ENCODE measurements around the gene RNF213. TPM values are rescaled to one million over a fixed set of nuclear protein-coding genes. Genes with fewer than 3 reads are reported as not detected.

The RNF213 gene
- total and polyA plus RNA-seq, 10 donors = 36.7 to 481 (median 337) TPM

DNA sequence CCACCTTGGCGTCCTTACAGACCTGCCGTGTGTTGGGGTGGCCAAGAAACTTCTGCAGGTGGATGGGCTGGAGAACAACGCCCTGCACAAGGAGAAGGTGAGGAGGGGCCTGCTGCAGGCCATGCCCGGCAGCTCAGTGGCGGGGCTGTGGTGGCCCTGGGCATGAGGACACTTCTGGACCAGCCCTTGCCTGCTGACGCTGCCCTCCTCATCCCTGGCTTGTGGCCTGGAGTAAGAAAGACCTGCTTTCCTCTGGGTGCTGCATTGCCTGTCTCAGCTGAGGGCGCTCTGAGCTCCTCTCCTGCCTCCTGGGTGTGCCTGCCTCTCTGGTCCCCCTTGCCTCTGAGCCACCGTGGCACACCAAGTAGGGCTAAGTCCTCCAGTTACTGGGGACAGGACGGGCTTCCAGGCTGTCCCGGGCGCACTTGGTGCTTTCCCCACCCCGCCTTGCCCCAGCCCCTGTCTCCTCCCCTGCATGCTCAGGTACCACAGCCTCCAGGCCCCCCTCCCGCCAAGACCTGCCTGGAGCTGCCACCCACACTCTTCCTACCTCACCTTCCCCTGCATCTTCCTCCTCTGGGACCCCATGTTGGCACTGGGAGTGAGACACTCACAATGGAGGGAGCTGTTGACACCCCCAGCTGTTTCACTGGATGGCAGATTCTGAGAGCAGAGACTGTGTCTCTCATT lies 163.0 kb downstream of the RNF213 start:
- Histone ChIP-seq H3K27me3 (replicated peaks in 1 of 7) (no peaks in the 10 kb centered on the region), H3K9me3 (no peaks in the 10 kb centered on the region), H3K4me1 (peaks cover 7 to 51% (median 31%) of the 10 kb centered on the region in 6 donors), H3K27ac (peak overlapping the region in 6 of 8 donors; percentile 29 to 67 (median 40)), H3K36me3 (peaks cover 0 to 25% (median 2%) of the 10 kb centered on the region in 6 donors), H3K4me3 (no peak overlapping the region)
- DNase-seq = no peak
- TF ChIP-seq, protein P1, sequence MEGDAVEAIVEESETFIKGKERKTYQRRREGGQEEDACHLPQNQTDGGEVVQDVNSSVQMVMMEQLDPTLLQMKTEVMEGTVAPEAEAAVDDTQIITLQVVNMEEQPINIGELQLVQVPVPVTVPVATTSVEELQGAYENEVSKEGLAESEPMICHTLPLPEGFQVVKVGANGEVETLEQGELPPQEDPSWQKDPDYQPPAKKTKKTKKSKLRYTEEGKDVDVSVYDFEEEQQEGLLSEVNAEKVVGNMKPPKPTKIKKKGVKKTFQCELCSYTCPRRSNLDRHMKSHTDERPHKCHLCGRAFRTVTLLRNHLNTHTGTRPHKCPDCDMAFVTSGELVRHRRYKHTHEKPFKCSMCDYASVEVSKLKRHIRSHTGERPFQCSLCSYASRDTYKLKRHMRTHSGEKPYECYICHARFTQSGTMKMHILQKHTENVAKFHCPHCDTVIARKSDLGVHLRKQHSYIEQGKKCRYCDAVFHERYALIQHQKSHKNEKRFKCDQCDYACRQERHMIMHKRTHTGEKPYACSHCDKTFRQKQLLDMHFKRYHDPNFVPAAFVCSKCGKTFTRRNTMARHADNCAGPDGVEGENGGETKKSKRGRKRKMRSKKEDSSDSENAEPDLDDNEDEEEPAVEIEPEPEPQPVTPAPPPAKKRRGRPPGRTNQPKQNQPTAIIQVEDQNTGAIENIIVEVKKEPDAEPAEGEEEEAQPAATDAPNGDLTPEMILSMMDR (IDR thresholded peaks at IDR 0.05 in 8 of 11, conservative IDR thresholded peaks at IDR 0.05 in 3 of 11) = no peak
- TF ChIP-seq POLR2AphosphoS5 (IDR thresholded peaks at IDR 0.05) (no peak), POLR2A (IDR thresholded peaks at IDR 0.05) (no peak)
- intact Hi-C loops (cut with DNase I; ENCODE audit: low total_unique reads) = loop anchor here (10.0 kb wide), 1 partner anchor 151 kb away; no protein-coding TSS in a partner anchor
- WGBS, 5 donors = 75 to 83% (median 79%) methylated on average over 8 to 13 of the region's 13 CpGs

DNA sequence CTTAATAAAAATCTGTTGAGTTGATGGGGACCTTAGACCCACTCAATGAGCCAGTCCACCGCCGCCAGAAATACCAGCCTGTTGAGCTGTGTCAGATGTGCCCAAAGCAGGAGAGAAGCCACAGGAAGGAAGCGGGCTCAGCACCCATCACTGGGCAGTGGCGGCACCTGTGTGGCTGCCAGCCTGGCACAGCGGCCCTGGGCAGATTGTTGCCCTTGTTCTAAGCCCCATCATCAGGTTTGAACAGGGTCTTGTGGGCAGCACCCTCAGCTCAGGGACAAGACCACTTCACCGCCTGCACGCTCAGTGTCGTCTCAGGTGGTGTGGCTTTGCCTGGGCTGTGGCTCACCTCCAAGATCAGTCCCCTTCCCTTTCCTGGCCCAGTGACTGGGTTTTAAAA lies 163.6 kb downstream of the RNF213 start:
- DNase-seq = no peak
- WGBS, 5 donors = 42 to 58% (median 51%) methylated on average over 6 to 8 of the region's 8 CpGs
- TF ChIP-seq POLR2A (IDR thresholded peaks at IDR 0.05) (no peak), POLR2AphosphoS5 (IDR thresholded peaks at IDR 0.05) (peak; percentile 14 to 39 (median 24))

DNA sequence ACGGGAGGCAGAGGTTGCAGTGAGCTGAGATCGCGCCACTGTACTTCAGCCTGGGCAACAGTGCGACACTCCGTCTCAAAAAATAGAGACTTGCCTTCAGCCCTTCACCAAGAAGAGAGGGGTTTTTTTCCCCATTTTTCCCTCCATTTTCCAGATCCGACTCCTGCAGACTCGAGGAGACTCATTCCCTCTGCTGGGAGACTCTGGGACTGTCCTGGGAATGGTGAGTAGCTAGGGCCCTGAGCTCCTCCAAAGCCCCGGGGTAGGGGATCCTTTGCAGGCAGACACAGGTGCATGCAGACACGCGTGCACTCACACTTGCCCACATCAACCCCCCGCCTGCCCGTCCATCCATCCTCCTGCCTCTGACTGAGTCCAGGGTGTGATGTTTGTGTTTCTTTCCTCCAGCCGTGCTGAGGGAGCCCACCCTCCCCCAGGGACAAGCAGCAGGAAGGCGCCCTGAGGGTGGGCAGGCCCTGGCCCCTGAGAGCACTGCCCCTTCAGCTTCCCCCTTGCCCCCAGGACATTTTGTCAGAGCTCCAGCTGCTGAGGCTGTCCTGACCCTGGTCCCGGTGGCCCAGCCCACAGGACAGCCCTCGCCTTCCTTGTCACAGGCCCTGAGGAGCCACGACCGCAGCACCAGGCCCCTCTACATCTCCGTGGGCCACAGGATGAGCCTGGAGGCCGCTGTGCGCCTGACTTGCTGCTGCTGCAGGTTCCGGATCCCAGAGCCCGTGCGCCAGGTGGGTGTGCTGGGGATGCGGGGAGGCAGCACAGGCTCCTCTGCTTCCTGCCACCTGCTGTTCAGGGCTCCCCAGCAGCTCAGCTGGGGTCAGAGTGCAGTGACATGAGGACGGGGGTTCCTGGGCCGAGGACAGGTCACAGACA lies 164.5 kb downstream of the RNF213 start:
- WGBS, 5 donors = 72 to 83% (median 76%) methylated on average over 19 to 27 of the region's 27 CpGs
- intact Hi-C loops (cut with DNase I; ENCODE audit: low total_unique reads) = loop anchor here (5.0 to 10.0 kb wide), 2 partner anchors 150 to 552 kb away; no protein-coding TSS in a partner anchor
- Histone ChIP-seq H3K9me3 (no peaks in the 10 kb centered on the region), H3K27ac (no peak overlapping the region), H3K27me3 (replicated peaks in 1 of 7) (no peaks in the 10 kb centered on the region), H3K4me3 (no peak overlapping the region), H3K4me1 (peaks cover 7 to 51% (median 31%) of the 10 kb centered on the region in 6 donors), H3K36me3 (peaks cover 0 to 25% (median 3%) of the 10 kb centered on the region in 6 donors)
- peak; percentile 75 for DNase-seq
- TF ChIP-seq POLR2A (IDR thresholded peaks at IDR 0.05) = no peak
- TF ChIP-seq POLR2AphosphoS5 (IDR thresholded peaks at IDR 0.05) = peak in 1 of 3 donors; percentile 53

More for the DNA sequence above, 163.6 kb downstream of the RNF213 start:
- Histone ChIP-seq H3K4me1 (peaks cover 7 to 51% (median 31%) of the 10 kb centered on the region in 6 donors), H3K4me3 (no peak overlapping the region), H3K9me3 (no peaks in the 10 kb centered on the region), H3K27me3 (replicated peaks in 1 of 7) (no peaks in the 10 kb centered on the region), H3K36me3 (peaks cover 0 to 25% (median under 1%) of the 10 kb centered on the region in 6 donors), H3K27ac (peak overlapping the region in 2 of 8 donors; percentile 9 to 54)
- intact Hi-C loops (cut with DNase I; ENCODE audit: low total_unique reads) = loop anchor here (10.0 kb wide), 1 partner anchor 151 kb away; no protein-coding TSS in a partner anchor

DNA sequence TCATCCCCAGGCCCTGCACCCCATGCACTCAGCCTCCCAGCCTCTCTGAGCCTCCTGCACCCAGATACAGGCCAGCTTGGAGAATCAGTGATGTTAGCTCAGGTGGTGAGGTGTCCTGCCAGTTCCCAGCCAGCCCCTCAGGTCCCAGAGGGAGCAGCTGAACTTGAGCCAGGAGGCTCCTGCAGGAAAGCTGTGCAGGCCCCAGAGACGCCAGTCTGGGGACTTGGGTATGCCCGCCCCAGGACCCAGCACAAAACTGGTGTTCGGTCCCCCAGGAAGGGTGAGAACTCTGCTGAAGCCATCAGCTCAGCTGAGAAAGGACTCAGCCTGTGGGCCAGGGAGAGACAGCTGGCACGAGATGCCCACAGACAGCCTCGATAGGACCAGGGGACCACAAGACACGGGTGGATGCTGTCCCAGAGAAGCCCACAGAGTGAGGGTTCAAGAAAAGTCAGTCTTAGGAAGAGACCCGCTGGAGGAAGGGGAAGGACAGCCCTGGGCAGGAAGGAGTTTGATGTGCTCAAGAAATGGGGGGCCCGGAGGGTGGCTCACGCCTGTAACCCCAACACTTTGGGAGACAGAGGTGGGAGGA lies 165.3 kb downstream of the RNF213 start:
- no peaks in the 10 kb centered on the region for H3K9me3 ChIP-seq
- peaks cover 0 to 29% (median 3%) of the 10 kb centered on the region in 6 donors for H3K36me3 ChIP-seq
- 77 to 93% (median 90%) methylated on average over 7 to 9 of the region's 9 CpGs for WGBS, 5 donors
- intact Hi-C loops (cut with DNase I; ENCODE audit: low total_unique reads) = loop anchor here (5.0 to 10.0 kb wide), 2 partner anchors 149 to 551 kb away; no protein-coding TSS in a partner anchor
- H3K4me3 ChIP-seq = no peak overlapping the region
- TF ChIP-seq, protein P1 (IDR thresholded peaks at IDR 0.05 in 8 of 11, conservative IDR thresholded peaks at IDR 0.05 in 3 of 11) = no peak
- no peak for TF ChIP-seq POLR2AphosphoS5 (IDR thresholded peaks at IDR 0.05)
- TF ChIP-seq POLR2A (IDR thresholded peaks at IDR 0.05) = no peak
- H3K27me3 ChIP-seq (replicated peaks in 1 of 7) = no peaks in the 10 kb centered on the region
- H3K27ac ChIP-seq = no peak overlapping the region
- peak; percentile 59 for DNase-seq
- H3K4me1 ChIP-seq = peaks cover 7 to 51% (median 31%) of the 10 kb centered on the region in 6 donors
